Adrenal gland (tissue), 12 donors: Measurements from ENCODE around the gene PREB. TPM values are rescaled to one million over a fixed set of nuclear protein-coding genes. Genes with fewer than 3 reads are reported as not detected.

Experiments used
- DNase-seq, 7 donors: peaks; one replicate each; pipeline ENCODE4 v3.0.0-alpha.2; 2019 to 2020
- H3K27ac ChIP-seq, 5 donors: fragments of 200-600 bp; sonication (generic) in 4 of 5; 1 replicate in 3 of 5; 2 replicates in 2 of 5; pipeline versions ENCODE4 v1.5.1 to v1.8.0; 2016 to 2020; ENCODE audit warnings: mild to moderate bottlenecking in 1 of 5
- H3K27me3 ChIP-seq: fragments of 200-600 bp; 2 replicates; pipeline ENCODE4 v1.8.0; 2021
- H3K36me3 ChIP-seq, 2 donors: fragments of 200-600 bp; replicated peaks in 1 of 2; 1 replicate in 1 of 2; 2 replicates in 1 of 2; pipeline versions ENCODE4 v1.5.1 to v1.8.0; 2018 to 2022
- H3K4me1 ChIP-seq, 2 donors: fragments of 200-600 bp; replicated peaks in 1 of 2; 1 replicate in 1 of 2; 2 replicates in 1 of 2; pipeline versions ENCODE4 v1.5.1 to v1.8.0; 2018 to 2021
- H3K4me3 ChIP-seq, 4 donors: fragments of 200-600 bp; sonication (generic) in 3 of 4; one replicate each; pipeline ENCODE4 v1.5.1; 2016 to 2018
- H3K9me3 ChIP-seq, 3 donors: fragments of 200-600 bp; sonication (generic) in 1 of 3; replicated peaks in 1 of 3; 1 replicate in 2 of 3; 2 replicates in 1 of 3; pipeline versions ENCODE4 v1.5.1 to v1.8.0; 2016 to 2021
- POLR2A ChIP-seq, 2 donors: fragments of 450-650 bp; IDR thresholded peaks; one replicate each; pipeline ENCODE4 v1.6.1; 2017; ENCODE audit warnings: antibody characterized with exemption in 2 of 2, mild to moderate bottlenecking in 2 of 2, moderate library complexity in 1 of 2
- WGBS, 4 donors: extraction: QIAGEN DNeasy Blood & Tissue Kit in 2 of 4; methylation state at CpG; one replicate each; pipeline versions ENCODE4 v1.1.5 to v1.1.7; 2013 to 2017; 5-methylcytosine and 5-hydroxymethylcytosine counted together
- intact Hi-C, 2 donors: fragments of 100-400 bp; cut with DNase I; formaldehyde crosslinking; loops; one replicate each; pipeline versions ENCODE4 v1.14.1 to v1.15.0; 2022 to 2023
- polyA plus RNA-seq, 3 donors: library from polyadenylated mRNA; stranded (reverse); fragments of 200-250 nt in 2 of 3; fragments of 350-450 nt in 1 of 3; fragmentation: Illumina TruSeq in 1 of 3; extraction: RNeasy Lipid Tissue Mini Kit (QIAGEN cat#74804) in 1 of 3; gene quantifications; one replicate each; pipeline ENCODE4 v1.2.3, GENCODE V29; 2013 to 2014
- total RNA-seq, 9 donors: library from RNA; depleted of rRNA in 4 of 9; stranded (reverse); fragments of >200 nt in 4 of 9; fragments of 120-200 nt in 1 of 9; fragmentation: NEBNext Ultra II Directional in 1 of 9; extraction: Animal tissue kit (Norgen Biotek cat#: 25700) in 1 of 9; gene quantifications; one replicate each; pipeline versions ENCODE4 v1.1.0 to v1.2.4, GENCODE V29; 2013 to 2023
- TF ChIP-seq, protein P1 (sequence below), 6 experiments: fragments of 450-650 bp in 4 of 6; fragments of 200-600 bp in 2 of 6; sonication (generic) in 1 of 6; IDR thresholded peaks; 1 replicate in 5 of 6; 2 replicates in 1 of 6; pipeline versions ENCODE4 v1.5.1 to v1.8.0; 2016 to 2021; ENCODE audit warnings: antibody characterized with exemption in 6 of 6, mild to moderate bottlenecking in 2 of 6, moderate library complexity in 1 of 6
- donor health status: healthy with polysubstance abuse.
- donor health status: Bipolar disorder and iron deficiency.
- donor health status: DM: yes; HTN: yes; CAD: no.
- donor health status: DM: no; HTN: no; CAD: no.
- donor health status: DM: no; HTN: no; CAD: no.
- donor health status: DM: yes; HTN: yes; CAD: no.

The PREB gene
- total and polyA plus RNA-seq, 12 donors, result 44.1 to 91.5 (median 66.2) TPM

DNA sequence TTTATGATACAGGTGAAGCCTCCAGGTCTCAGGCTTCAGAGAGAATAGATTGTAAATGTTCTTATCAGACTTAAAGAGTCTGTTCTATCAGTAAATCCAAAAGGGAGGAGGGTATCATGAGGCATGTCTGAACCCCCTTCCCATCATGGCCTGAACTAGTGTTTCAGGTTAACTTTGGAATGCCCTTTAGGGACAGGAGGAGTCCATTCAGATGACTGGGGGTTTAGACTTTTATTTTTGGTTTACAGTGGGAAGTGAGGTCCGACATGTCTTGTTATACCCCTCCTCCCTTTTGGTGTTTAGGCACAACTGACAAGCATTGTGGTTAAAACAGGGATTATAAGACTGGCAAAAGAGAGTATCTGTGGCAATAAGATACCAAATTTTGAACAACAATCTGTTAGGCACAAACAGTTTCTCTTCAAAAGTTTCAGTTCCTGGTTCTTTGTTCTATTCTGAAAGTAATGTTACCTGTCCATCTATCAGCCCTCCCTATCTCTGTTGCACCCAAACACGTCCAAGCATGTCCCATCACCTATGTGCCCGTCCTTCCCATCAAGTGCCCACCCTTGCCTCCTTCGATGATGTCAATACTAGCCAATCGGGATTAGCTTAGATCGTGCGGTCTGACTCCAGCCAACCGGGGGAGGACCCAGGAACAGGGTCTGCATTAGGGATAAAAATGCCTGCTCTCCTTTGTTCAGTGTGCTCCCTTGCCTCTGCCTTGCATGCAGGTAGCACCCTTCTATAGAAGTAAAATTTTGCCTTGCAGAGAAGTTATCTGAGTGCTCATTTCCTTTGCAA lies 30.7 kb upstream of the PREB start:
- Histone ChIP-seq H3K9me3 (no peaks in the 10 kb centered on the region), H3K4me1 (peaks cover 0 to 3% of the 10 kb centered on the region in 2 donors), H3K27me3 (no peaks in the 10 kb centered on the region), H3K4me3 (no peak overlapping the region), H3K27ac (no peak overlapping the region), H3K36me3 (no peaks in the 10 kb centered on the region)
- no peak for DNase-seq
- intact Hi-C loops, result no loop called here
- no peak for TF ChIP-seq POLR2A (IDR thresholded peaks at IDR 0.05)
- TF ChIP-seq, protein P1, sequence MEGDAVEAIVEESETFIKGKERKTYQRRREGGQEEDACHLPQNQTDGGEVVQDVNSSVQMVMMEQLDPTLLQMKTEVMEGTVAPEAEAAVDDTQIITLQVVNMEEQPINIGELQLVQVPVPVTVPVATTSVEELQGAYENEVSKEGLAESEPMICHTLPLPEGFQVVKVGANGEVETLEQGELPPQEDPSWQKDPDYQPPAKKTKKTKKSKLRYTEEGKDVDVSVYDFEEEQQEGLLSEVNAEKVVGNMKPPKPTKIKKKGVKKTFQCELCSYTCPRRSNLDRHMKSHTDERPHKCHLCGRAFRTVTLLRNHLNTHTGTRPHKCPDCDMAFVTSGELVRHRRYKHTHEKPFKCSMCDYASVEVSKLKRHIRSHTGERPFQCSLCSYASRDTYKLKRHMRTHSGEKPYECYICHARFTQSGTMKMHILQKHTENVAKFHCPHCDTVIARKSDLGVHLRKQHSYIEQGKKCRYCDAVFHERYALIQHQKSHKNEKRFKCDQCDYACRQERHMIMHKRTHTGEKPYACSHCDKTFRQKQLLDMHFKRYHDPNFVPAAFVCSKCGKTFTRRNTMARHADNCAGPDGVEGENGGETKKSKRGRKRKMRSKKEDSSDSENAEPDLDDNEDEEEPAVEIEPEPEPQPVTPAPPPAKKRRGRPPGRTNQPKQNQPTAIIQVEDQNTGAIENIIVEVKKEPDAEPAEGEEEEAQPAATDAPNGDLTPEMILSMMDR (IDR thresholded peaks at IDR 0.05), result no peak
- 90 to 92% (median 91%) methylated on average over 8 of the region's 8 CpGs for WGBS, 4 donors

DNA sequence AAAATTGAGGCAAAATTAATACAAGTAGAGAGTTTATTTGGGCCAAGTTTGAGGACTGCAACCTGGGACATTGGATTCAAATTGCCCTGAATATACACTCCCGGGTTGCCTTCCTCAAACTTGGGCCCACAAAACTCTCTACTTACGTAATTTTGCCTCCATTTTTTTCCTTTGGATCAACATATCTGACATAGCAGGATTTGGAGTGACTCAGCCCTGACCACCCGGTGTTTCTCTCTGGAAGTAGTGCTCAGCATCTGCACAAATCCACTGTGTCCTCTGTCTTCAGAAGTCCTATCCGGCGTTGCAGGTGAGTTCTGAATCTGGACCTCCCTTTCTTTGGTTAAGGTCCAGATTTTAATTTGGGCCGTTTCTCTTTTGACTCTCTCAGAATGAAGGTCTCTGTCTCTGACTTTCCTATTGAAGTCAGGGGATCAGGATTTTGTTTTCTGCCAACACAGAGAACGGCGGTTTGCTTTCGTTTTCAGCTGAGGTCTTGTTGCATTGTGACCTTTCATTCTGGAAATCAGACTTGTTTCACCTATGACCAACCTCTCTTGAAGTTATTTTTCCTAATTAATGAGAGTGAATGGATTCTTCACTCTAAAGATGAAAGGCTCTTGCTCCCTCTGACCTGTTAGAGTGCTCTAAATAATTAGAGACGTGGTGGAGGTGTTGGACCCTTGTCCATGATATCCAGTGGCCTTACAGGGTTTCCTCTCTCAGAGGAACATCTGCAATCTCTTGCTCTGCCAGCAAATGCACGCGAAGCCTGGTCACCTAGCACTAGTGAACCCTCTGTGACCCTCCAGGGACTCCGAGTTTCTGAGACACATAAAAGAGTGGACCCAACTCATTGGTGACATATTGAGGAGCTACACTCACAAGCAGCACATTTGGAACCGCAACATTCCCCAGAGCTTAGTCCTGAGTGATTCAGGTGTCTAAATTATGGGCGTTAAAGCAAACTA lies 28.0 kb upstream of the PREB start:
- DNase-seq, result no peak
- TF ChIP-seq POLR2A (IDR thresholded peaks at IDR 0.05), result peak in 1 of 2 donors; percentile 6
- TF ChIP-seq, protein P1 (IDR thresholded peaks at IDR 0.05), result no peak
- WGBS, 4 donors, result 80 to 86% (median 81%) methylated on average over 15 of the region's 15 CpGs
- Histone ChIP-seq H3K4me1 (no peaks in the 10 kb centered on the region), H3K9me3 (no peaks in the 10 kb centered on the region), H3K36me3 (no peaks in the 10 kb centered on the region), H3K27me3 (no peaks in the 10 kb centered on the region), H3K4me3 (no peak overlapping the region), H3K27ac (no peak overlapping the region)
- intact Hi-C loops, result no loop called here

DNA sequence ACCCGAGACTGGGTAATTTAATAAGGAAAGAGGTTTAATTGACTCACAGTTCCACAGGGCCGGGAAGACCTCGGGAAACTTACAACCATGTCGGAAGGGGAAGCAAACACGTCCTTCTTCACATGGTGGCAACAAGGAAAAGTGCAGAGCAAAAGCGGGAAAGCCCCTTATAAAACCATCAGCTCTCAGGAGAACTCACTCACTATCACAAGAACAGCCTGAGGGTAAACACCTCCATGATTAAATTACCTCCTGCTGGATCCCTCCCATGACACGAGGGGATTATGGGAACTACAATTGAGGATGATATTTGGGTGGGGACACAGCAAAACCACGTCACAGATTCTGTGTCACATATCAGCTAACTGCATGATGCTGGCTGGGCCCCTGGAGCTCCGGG lies 25.8 kb upstream of the PREB start:
- H3K9me3 ChIP-seq, result no peaks in the 10 kb centered on the region
- WGBS, 4 donors, result 86 to 93% (median 87%) methylated on average over 9 of the region's 9 CpGs

More for the DNA sequence above, 25.8 kb upstream of the PREB start:
- no peak for DNase-seq
- Histone ChIP-seq H3K36me3 (no peaks in the 10 kb centered on the region), H3K4me1 (no peaks in the 10 kb centered on the region), H3K4me3 (no peak overlapping the region), H3K27me3 (no peaks in the 10 kb centered on the region), H3K27ac (no peak overlapping the region)
- TF ChIP-seq POLR2A (IDR thresholded peaks at IDR 0.05), result no peak
- TF ChIP-seq, protein P1 (IDR thresholded peaks at IDR 0.05), result no peak
- intact Hi-C loops, result no loop called here
